Psoas muscle (tissue), 8 donors: ENCODE measurements around the gene ARL6IP1. TPM values are rescaled to one million over a fixed set of nuclear protein-coding genes. Genes with fewer than 3 reads are reported as not detected.
A peak's percentile ranks its signal among the peaks of the same experiment; 100 is the strongest.

Experiments
- ATAC-seq, 4 donors: fragments of 200-7000 bp; cut with Tn5 transposase; one replicate each; pipeline ENCODE4 v1.9.1; 2020; ENCODE audit warnings: moderate library complexity in 3 of 4, mild to moderate bottlenecking in 2 of 4
- DNase-seq, 2 donors: peaks; one replicate each; pipeline ENCODE4 v3.0.0-alpha.2; 2020
- H3K27ac ChIP-seq: fragments of 200-600 bp; one replicate; pipeline ENCODE4 v1.8.0; 2022
- H3K27me3 ChIP-seq, 3 donors: fragments of 200-600 bp in 1 of 3; one replicate each; pipeline versions ENCODE4 v1.6.1 to v1.8.0; 2013 to 2022; ENCODE audit warnings: low read length in 2 of 3, mild to moderate bottlenecking in 2 of 3, moderate library complexity in 1 of 3; ENCODE audit not compliant: insufficient read depth in 3 of 3
- H3K36me3 ChIP-seq, 2 donors: fragments of 200-600 bp in 1 of 2; one replicate each; pipeline versions ENCODE4 v1.6.1 to v1.8.0; 2013 to 2022; ENCODE audit warnings: low read depth in 1 of 2, mild to moderate bottlenecking in 1 of 2, moderate library complexity in 1 of 2; ENCODE audit not compliant: insufficient read depth in 1 of 2
- H3K4me1 ChIP-seq: fragments of 200-600 bp; one replicate; pipeline ENCODE4 v1.8.0; 2022
- H3K4me3 ChIP-seq: fragments of 200-600 bp; one replicate; pipeline ENCODE4 v1.8.0; 2022; ENCODE audit warnings: mild to moderate bottlenecking
- H3K9me3 ChIP-seq: fragments of 200-600 bp; one replicate; pipeline ENCODE4 v1.8.0; 2022
- CTCF ChIP-seq: fragments of 200-600 bp; IDR thresholded peaks from one replicate; pipeline ENCODE4 v1.8.0; 2022; ENCODE audit warnings: antibody characterized with exemption
- WGBS, 3 donors: extraction: QIAGEN DNeasy Blood & Tissue Kit; methylation state at CpG; one replicate each; pipeline versions ENCODE4 v1.1.6 to v1.1.7; 2013; 5-methylcytosine and 5-hydroxymethylcytosine counted together
- intact Hi-C, 2 donors: fragments of 100-400 bp; cut with DNase I; formaldehyde crosslinking; loops; one replicate each; pipeline versions ENCODE4 v1.11.0 to v1.14.2; 2022
- long read RNA-seq, 2 donors: library from polyadenylated mRNA; unstranded; transcript quantifications; one replicate each; pipeline ENCODE4 v2.0.0, GENCODE V29; 2021
- polyA plus RNA-seq, 3 donors: library from polyadenylated mRNA; stranded (reverse); fragments of 200-250 nt; gene quantifications; one replicate each; pipeline ENCODE4 v1.2.3, GENCODE V29; 2013
- total RNA-seq, 4 donors: library from RNA; stranded (reverse); fragmentation: NEBNext Ultra II Directional in 2 of 4; extraction: Animal tissue kit (Norgen Biotek cat#: 25700) in 2 of 4; gene quantifications; one replicate each; pipeline versions ENCODE4 v1.2.1 to v1.2.4, GENCODE V29; 2021 to 2023
- donor health status: healthy with polysubstance abuse.
- donor health status: DM: no; HTN: no; CAD: no; lungs with moderate emphysema.
- donor health status: Bipolar disorder and iron deficiency.
- donor health status: healthy.
- donor health status: DM: yes; HTN: yes; CAD: no.
- donor health status: DM: no; HTN: no; CAD: no.
- donor health status: DM: no; HTN: no; CAD: no.
- donor health status: DM: yes; HTN: yes; CAD: no.

Gene ARL6IP1
- 10 to 100 TPM; 13.2 to 24.6 (median 15.1) TPM for total RNA-seq
- 10 to 100 TPM; 15.9 to 22.7 (median 20.1) TPM for polyA plus RNA-seq
- long read RNA-seq, donor 1, transcript ARL6IP1-201 (6 exons, 2,409 nt), result major isoform, 13 of 17 reads
- long read RNA-seq, donor 1, partial matches to known transcripts, result 4 of 17 reads
- long read RNA-seq, donor 1, other reads (novel, unspliced or antisense), result 0 of 17 reads
- long read RNA-seq, donor 2, transcript ARL6IP1-201 (6 exons, 2,409 nt), result major isoform, 36 of 38 reads
- long read RNA-seq, donor 2, partial matches to known transcripts, result 2 of 38 reads
- long read RNA-seq, donor 2, other reads (novel, unspliced or antisense), result 0 of 38 reads

DNA sequence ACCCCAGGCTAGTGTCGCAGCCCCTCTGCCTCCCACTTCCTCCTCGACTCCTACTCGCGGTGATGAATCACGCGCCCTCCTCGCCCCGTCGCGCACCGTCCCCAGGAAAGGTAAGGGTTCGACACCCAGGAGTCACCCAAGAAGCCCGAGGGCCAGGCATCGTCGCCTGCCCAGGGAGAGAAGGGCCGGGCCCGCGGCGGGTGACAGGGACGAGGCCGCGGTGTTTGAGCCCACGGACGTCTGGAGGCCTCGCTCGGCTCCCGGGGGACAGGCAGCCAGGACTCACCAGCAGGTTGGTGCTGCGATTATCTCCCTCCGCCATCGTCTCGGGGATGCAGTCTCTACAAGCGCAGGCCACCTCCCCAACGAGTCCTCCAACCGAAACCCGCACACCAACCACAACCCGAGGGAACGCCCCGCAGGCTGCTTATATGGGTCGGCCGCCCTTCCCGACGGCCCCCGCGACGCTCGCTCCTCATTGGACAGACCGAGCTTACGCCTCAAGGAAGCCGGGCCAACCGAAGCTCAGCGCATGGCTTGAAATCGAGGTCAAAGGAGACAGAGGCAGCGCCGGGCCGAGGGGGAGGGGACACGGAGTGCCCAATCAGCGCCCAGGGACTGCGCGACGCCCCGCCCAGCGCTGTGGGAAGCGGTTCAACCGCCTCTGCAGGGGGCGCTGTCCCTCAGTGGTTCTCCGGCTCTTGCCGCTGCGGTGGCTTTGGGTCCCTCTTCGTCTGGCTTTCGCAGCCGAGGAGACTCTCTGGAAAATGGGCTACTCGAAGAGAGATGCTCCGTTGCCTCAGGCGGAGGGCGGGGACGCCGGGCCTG lies at the start of gene ARL6IP1:
ARL6IP1 (minus strand) TSS at position 405 of the 828 bp plus-strand sequence; CDS start at position 322, 83 bp downstream.
- WGBS, 3 donors, result 0% methylated on average over 70 to 77 of the region's 77 CpGs
- intact Hi-C loops, result loop anchor here (5.0 to 10.0 kb wide), 3 partner anchors 53 to 166 kb away; no protein-coding TSS in a partner anchor

DNA sequence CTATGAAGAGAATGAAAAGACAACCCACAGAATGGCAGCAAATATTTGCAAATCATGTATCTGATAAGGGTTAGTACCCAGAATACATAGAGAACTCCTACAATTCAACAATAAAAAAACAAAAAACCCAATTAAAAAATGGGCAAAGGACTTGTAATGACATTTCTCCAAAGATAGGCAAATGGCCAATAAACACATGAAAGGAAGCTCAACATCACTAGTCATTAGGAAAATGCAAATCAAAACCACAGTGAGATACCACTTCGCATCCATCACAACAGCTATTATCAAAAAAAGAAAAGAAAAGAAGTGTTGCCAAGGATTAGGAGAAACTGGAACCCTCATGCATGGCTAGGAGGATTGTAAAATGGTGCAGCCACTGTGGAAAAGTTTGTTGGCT lies 45.1 kb upstream of the ARL6IP1 start:
- intact Hi-C loops, result loop anchor here in 1 of 2 donors (10.0 kb wide), 1 partner anchor 118 kb away; no protein-coding TSS in a partner anchor
- WGBS, 3 donors, result 95 to 96% (median 96%) methylated on average over 1 of the region's 1 CpG
- H3K27ac ChIP-seq, result no peak overlapping the region

More for the DNA sequence above, at the start of gene ARL6IP1:
- Histone ChIP-seq H3K4me3 (peak within 1 kb of the TSS; percentile 77), H3K27me3 (no peaks in the 10 kb centered on the region), H3K4me1 (peaks cover 48% of the 10 kb centered on the region), H3K9me3 (no peaks in the 10 kb centered on the region), H3K27ac (peak within 1 kb of the TSS; percentile 82), H3K36me3 (peaks cover 6 to 33% of the 10 kb centered on the region in 2 donors)
- DNase-seq (peak; percentile 99 to 100), ATAC-seq (peak; percentile 92 to 98 (median 95))
- peak; percentile 90 for TF ChIP-seq CTCF

GRCh38 chr16:18842565-18842964 lies 41.2 kb upstream of the ARL6IP1 start:
- no peak for DNase-seq
- WGBS, 3 donors, result 88 to 95% (median 89%) methylated on average over 6 of the region's 6 CpGs
- no peak overlapping the region for H3K4me3 ChIP-seq
- no peak for TF ChIP-seq CTCF
- H3K36me3 ChIP-seq, result peaks cover 22 to 98% of the 10 kb centered on the region in 2 donors
- no peak for ATAC-seq
- no peaks in the 10 kb centered on the region for H3K9me3 ChIP-seq
- peaks cover 4% of the 10 kb centered on the region for H3K4me1 ChIP-seq
- no peak overlapping the region for H3K27ac ChIP-seq
- H3K27me3 ChIP-seq, result no peaks in the 10 kb centered on the region
- intact Hi-C loops, result loop anchor here in 1 of 2 donors (10.0 kb wide), 1 partner anchor 122 kb away; no protein-coding TSS in a partner anchor

More for the DNA sequence above, 45.1 kb upstream of the ARL6IP1 start:
- Histone ChIP-seq H3K9me3 (no peaks in the 10 kb centered on the region), H3K36me3 (peaks cover 18 to 98% of the 10 kb centered on the region in 2 donors), H3K27me3 (no peaks in the 10 kb centered on the region), H3K4me3 (no peak overlapping the region), H3K4me1 (no peaks in the 10 kb centered on the region)
- DNase-seq, result no peak
- ATAC-seq, result no peak
- TF ChIP-seq CTCF, result no peak

GRCh38 chr16:18841833-18842525 lies 40.6 kb upstream of the ARL6IP1 start:
- H3K4me3 ChIP-seq, result no peak overlapping the region
- TF ChIP-seq CTCF, result no peak
- H3K4me1 ChIP-seq, result peaks cover 4% of the 10 kb centered on the region
- 85 to 88% (median 88%) methylated on average over 7 of the region's 7 CpGs for WGBS, 3 donors
- ATAC-seq (no peak), DNase-seq (no peak)
- H3K27me3 ChIP-seq, result no peaks in the 10 kb centered on the region
- no peak overlapping the region for H3K27ac ChIP-seq
- intact Hi-C loops, result loop anchor here in 1 of 2 donors (10.0 kb wide), 1 partner anchor 123 kb away; no protein-coding TSS in a partner anchor
- H3K9me3 ChIP-seq, result no peaks in the 10 kb centered on the region
- H3K36me3 ChIP-seq, result peaks cover 22 to 98% of the 10 kb centered on the region in 2 donors
